ENCODE measurements around the gene CYP2A7. TPM values are rescaled to one million over a fixed set of nuclear protein-coding genes. Genes with fewer than 3 reads are reported as not detected.
"Not testable (repeated sequence)": the region's sequence is repeated elsewhere in the genome, so short reads cannot be mapped to it uniquely, and the experiment has no call there.

CYP2A7 gene
- polyA plus RNA-seq, 3 donors = not detected

- H3K4me1 ChIP-seq (ENCODE audit: control insufficient read depth in 1 of 2, insufficient read depth in 2 of 2, low read length in 2 of 2); DNase-seq; H3K27ac ChIP-seq (ENCODE audit: low read depth in 1 of 2, low read length in 2 of 2); H4K20me1 ChIP-seq (ENCODE audit: insufficient read depth, low read length); H3K4me3 Mint-ChIP-seq; H3K4me3 ChIP-seq (replicated peaks in 1 of 3; ENCODE audit: low read depth in 2 of 3, low read length in 3 of 3); H3K4me2 ChIP-seq (replicated peaks; ENCODE audit: extremely low read depth, low read length, poor library complexity, severe bottlenecking); H3K4me1 Mint-ChIP-seq; H3K36me3 Mint-ChIP-seq; H3K9ac ChIP-seq (ENCODE audit: insufficient read depth, low read length, poor library complexity, severe bottlenecking); H2AFZ ChIP-seq (ENCODE audit: insufficient read depth, low read depth, low read length, poor library complexity, severe bottlenecking); intact Hi-C loops (cut with micrococcal nuclease); H3K27me3 ChIP-seq (ENCODE audit: control insufficient read depth in 2 of 2, insufficient read depth in 2 of 2, low read length in 2 of 2); H3K79me2 ChIP-seq (ENCODE audit: insufficient read depth, low read length); H3K36me3 ChIP-seq (replicated peaks in 1 of 2; ENCODE audit: control insufficient read depth in 1 of 2, insufficient read depth in 2 of 2, low read length in 2 of 2); H3K27ac Mint-ChIP-seq: not testable (repeated sequence)
- no CpG with 5 or more reads among the region's 2 CpGs for WGBS (ENCODE audit: insufficient coverage)
- Mint-ChIP-seq H3K9me3 (peaks cover 12 to 59% (median 49%) of the 10 kb centered on the region in 7 donors), H3K27me3 (ENCODE audit: low read depth in 3 of 3) (peaks cover 4 to 13% (median 7%) of the 10 kb centered on the region in 3 donors)
- H3K9me3 ChIP-seq (replicated peaks in 1 of 2; ENCODE audit: control insufficient read depth in 1 of 2, insufficient read depth in 1 of 2, low read length in 2 of 2) = peaks cover 16 to 26% of the 10 kb centered on the region in 2 donors
Observed at GRCh38 chr19:40918303-40918702, 36.3 kb upstream of the CYP2A7 start.

GRCh38 chr19:40908976-40909375, 26.9 kb upstream of the CYP2A7 start:
- peak overlapping the region; percentile 65 for H2AFZ ChIP-seq (ENCODE audit: insufficient read depth, low read depth, low read length, poor library complexity, severe bottlenecking)

More at GRCh38 chr19:40908976-40909375, 26.9 kb upstream of the CYP2A7 start:
- Histone ChIP-seq H3K4me1 (ENCODE audit: control insufficient read depth in 1 of 2, insufficient read depth in 2 of 2, low read length in 2 of 2) (peaks cover 5 to 15% of the 10 kb centered on the region in 2 donors), H3K79me2 (ENCODE audit: insufficient read depth, low read length) (no peaks in the 10 kb centered on the region), H3K27ac (ENCODE audit: low read depth in 1 of 2, low read length in 2 of 2) (peak overlapping the region in 1 of 2 donors; percentile 48), H3K27me3 (ENCODE audit: control insufficient read depth in 2 of 2, insufficient read depth in 2 of 2, low read length in 2 of 2) (no peaks in the 10 kb centered on the region), H3K9me3 (replicated peaks in 1 of 2; ENCODE audit: control insufficient read depth in 1 of 2, insufficient read depth in 1 of 2, low read length in 2 of 2) (peaks cover 0 to 11% of the 10 kb centered on the region in 2 donors), H3K9ac (ENCODE audit: insufficient read depth, low read length, poor library complexity, severe bottlenecking) (no peak overlapping the region), H3K4me3 (replicated peaks in 1 of 3; ENCODE audit: low read depth in 2 of 3, low read length in 3 of 3) (no peak overlapping the region), H3K36me3 (replicated peaks in 1 of 2; ENCODE audit: control insufficient read depth in 1 of 2, insufficient read depth in 2 of 2, low read length in 2 of 2) (no peaks in the 10 kb centered on the region), H3K4me2 (replicated peaks; ENCODE audit: extremely low read depth, low read length, poor library complexity, severe bottlenecking) (no peak overlapping the region), H4K20me1 (ENCODE audit: insufficient read depth, low read length) (no peaks in the 10 kb centered on the region)
- WGBS (ENCODE audit: insufficient coverage) = 33% methylated on average over 4 of the region's 6 CpGs
- intact Hi-C loops (cut with micrococcal nuclease) = no loop called here
- H3K4me3 Mint-ChIP-seq = peak overlapping the region in 1 of 2 donors; percentile 87
- H3K27me3 Mint-ChIP-seq (ENCODE audit: low read depth in 3 of 3) = peaks cover 3 to 36% (median 4%) of the 10 kb centered on the region in 3 donors
- H3K27ac Mint-ChIP-seq = peak overlapping the region in 3 of 7 donors; percentile 68 to 92 (median 81)
- H3K36me3 Mint-ChIP-seq = no peaks in the 10 kb centered on the region
- peak in 2 of 3 donors; percentile 62 to 80 for DNase-seq
- H3K4me1 Mint-ChIP-seq = peaks cover 12% of the 10 kb centered on the region
- peaks cover 0 to 19% (median 15%) of the 10 kb centered on the region in 7 donors for H3K9me3 Mint-ChIP-seq
- TF ChIP-seq, protein P1, sequence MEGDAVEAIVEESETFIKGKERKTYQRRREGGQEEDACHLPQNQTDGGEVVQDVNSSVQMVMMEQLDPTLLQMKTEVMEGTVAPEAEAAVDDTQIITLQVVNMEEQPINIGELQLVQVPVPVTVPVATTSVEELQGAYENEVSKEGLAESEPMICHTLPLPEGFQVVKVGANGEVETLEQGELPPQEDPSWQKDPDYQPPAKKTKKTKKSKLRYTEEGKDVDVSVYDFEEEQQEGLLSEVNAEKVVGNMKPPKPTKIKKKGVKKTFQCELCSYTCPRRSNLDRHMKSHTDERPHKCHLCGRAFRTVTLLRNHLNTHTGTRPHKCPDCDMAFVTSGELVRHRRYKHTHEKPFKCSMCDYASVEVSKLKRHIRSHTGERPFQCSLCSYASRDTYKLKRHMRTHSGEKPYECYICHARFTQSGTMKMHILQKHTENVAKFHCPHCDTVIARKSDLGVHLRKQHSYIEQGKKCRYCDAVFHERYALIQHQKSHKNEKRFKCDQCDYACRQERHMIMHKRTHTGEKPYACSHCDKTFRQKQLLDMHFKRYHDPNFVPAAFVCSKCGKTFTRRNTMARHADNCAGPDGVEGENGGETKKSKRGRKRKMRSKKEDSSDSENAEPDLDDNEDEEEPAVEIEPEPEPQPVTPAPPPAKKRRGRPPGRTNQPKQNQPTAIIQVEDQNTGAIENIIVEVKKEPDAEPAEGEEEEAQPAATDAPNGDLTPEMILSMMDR (IDR thresholded peaks at IDR 0.05) = no peak

Measured in CD14-positive monocyte (primary cell).